B cell (primary cell): Measurements from ENCODE around the gene TLR2. TPM values are rescaled to one million over a fixed set of nuclear protein-coding genes. Genes with fewer than 3 reads are reported as not detected.
A peak's percentile ranks its signal among the peaks of the same experiment; 100 is the strongest.

ENCODE experiments used
- ATAC-seq: fragments of 200-7000 bp; cut with Tn5 transposase; one replicate; pipeline ENCODE4 v1.10.0; 2021; ENCODE audit warnings: low read depth, mild to moderate bottlenecking, moderate number of reproducible peaks, moderate library complexity
- CTCF ChIA-PET: fragments of 350-600 bp; sonication (Branson Sonifier 250); formaldehyde crosslinking; loops from one replicate; lab custom pipeline; 2021; ENCODE audit warnings: antibody characterized with exemption, inconsistent platforms; lab: Charles Lee
- POLR2A ChIA-PET: fragments of 350-600 bp; sonication (Branson Sonifier 250); formaldehyde crosslinking; loops from one replicate; lab custom pipeline; 2021; ENCODE audit warnings: antibody characterized with exemption; lab: Charles Lee
- DNase-seq: peaks from one replicate; pipeline ENCODE4 v3.0.0; 2013
- H2AFZ ChIP-seq: 2 replicates; pipeline ENCODE4 v1.6.1; 2012; ENCODE audit warnings: mild to moderate bottlenecking, low read depth, low read length; ENCODE audit not compliant: insufficient read depth, poor library complexity, severe bottlenecking
- H3K27ac ChIP-seq, 2 donors: 1 replicate in 1 of 2; 2 replicates in 1 of 2; pipeline ENCODE4 v1.5.1; 2012 to 2013; ENCODE audit warnings: low read length in 2 of 2, mild to moderate bottlenecking in 2 of 2, moderate library complexity in 1 of 2
- H3K27me3 ChIP-seq, 4 experiments: fragments of 200-600 bp in 1 of 4; sonication (generic) in 1 of 4; replicated peaks in 1 of 4; 1 replicate in 2 of 4; 2 replicates in 2 of 4; pipeline versions ENCODE4 v1.6.1 to v1.7.0; 2013 to 2016; ENCODE audit warnings: low read length in 3 of 4, mild to moderate bottlenecking in 2 of 4, mixed read lengths in 1 of 4, moderate library complexity in 1 of 4; ENCODE audit not compliant: insufficient read depth in 4 of 4, control insufficient read depth in 3 of 4; ENCODE audit errors: control extremely low read depth in 1 of 4
- H3K36me3 ChIP-seq, 2 experiments: replicated peaks in 1 of 2; 1 replicate in 1 of 2; 2 replicates in 1 of 2; pipeline versions ENCODE4 v1.6.1 to v1.7.1; 2013; ENCODE audit warnings: low read length in 1 of 2; ENCODE audit not compliant: insufficient read depth in 2 of 2, control insufficient read depth in 1 of 2; ENCODE audit errors: control extremely low read depth in 1 of 2, extremely low read depth in 1 of 2
- H3K4me1 ChIP-seq, 2 donors: fragments of 200-600 bp in 1 of 2; sonication (generic) in 1 of 2; 1 replicate in 1 of 2; 2 replicates in 1 of 2; pipeline versions ENCODE4 v1.5.1 to v1.6.1; 2013 to 2017; ENCODE audit warnings: low read length in 2 of 2; ENCODE audit not compliant: control insufficient read depth in 2 of 2, insufficient read depth in 2 of 2
- H3K4me2 ChIP-seq: replicated peaks from 2 replicates; pipeline ENCODE3; 2012; ENCODE audit warnings: mild to moderate bottlenecking, low read depth, low read length; ENCODE audit not compliant: poor library complexity, severe bottlenecking
- H3K4me3 ChIP-seq, 5 experiments: fragments of 200-600 bp in 1 of 5; sonication (generic) in 1 of 5; 1 replicate in 3 of 5; 2 replicates in 2 of 5; pipeline versions ENCODE4 v1.5.1 to v1.7.0; 2011 to 2016; ENCODE audit warnings: low read length in 4 of 5, mild to moderate bottlenecking in 4 of 5, low read depth in 2 of 5, control low read depth in 1 of 5, moderate library complexity in 1 of 5; ENCODE audit not compliant: insufficient read depth in 1 of 5; ENCODE audit errors: control extremely low read depth in 1 of 5, extremely low read depth in 1 of 5
- H3K79me2 ChIP-seq: fragments of 200-600 bp; sonication (generic); one replicate; pipeline ENCODE4 v1.6.0; 2016; ENCODE audit warnings: low read length; ENCODE audit not compliant: control insufficient read depth, insufficient read depth
- H3K9ac ChIP-seq: fragments of 200-600 bp; sonication (generic); 2 replicates; pipeline ENCODE4 v1.6.1; 2017; ENCODE audit warnings: mild to moderate bottlenecking, low read length, moderate library complexity
- H3K9me3 ChIP-seq, 3 donors: one replicate each; pipeline versions ENCODE4 v1.6.1 to v1.7.1; 2013; ENCODE audit warnings: low read length in 2 of 3; ENCODE audit not compliant: control insufficient read depth in 2 of 3, insufficient read depth in 1 of 3; ENCODE audit errors: control extremely low read depth in 1 of 3
- H4K20me1 ChIP-seq: 2 replicates; pipeline ENCODE4 v1.6.0; 2012; ENCODE audit warnings: mild to moderate bottlenecking, low read length; ENCODE audit not compliant: insufficient read depth, control insufficient read depth, poor library complexity, severe bottlenecking
- H3K27ac Mint-ChIP-seq: one replicate; pipeline ENCODE4 v1.8.0; 2021; ENCODE audit warnings: mixed read lengths
- H3K27me3 Mint-ChIP-seq: one replicate; pipeline ENCODE4 v1.8.0; 2021; ENCODE audit warnings: mixed read lengths
- H3K4me1 Mint-ChIP-seq: one replicate; pipeline ENCODE4 v1.8.0; 2021; ENCODE audit warnings: mixed read lengths
- H3K4me3 Mint-ChIP-seq: one replicate; pipeline ENCODE4 v1.8.0; 2021; ENCODE audit warnings: mixed read lengths
- H3K9me3 Mint-ChIP-seq: one replicate; pipeline ENCODE4 v1.8.0; 2022; ENCODE audit warnings: mixed read lengths; ENCODE audit not compliant: insufficient read depth
- EZH2 ChIP-seq: IDR thresholded peaks from 2 replicates; pipeline ENCODE4 v1.6.1; 2012; ENCODE audit warnings: borderline replicate concordance, low read depth, mild to moderate bottlenecking, moderate library complexity, low read length; ENCODE audit not compliant: insufficient read depth, poor library complexity, severe bottlenecking
- WGBS: methylation state at CpG from one replicate; pipeline ENCODE4 v1.1.5; 2013; ENCODE audit warnings: missing lambda C conversion rate; ENCODE audit not compliant: insufficient coverage; 5-methylcytosine and 5-hydroxymethylcytosine counted together
- intact Hi-C: fragments of 100-400 bp; cut with micrococcal nuclease; formaldehyde crosslinking; loops from one replicate; pipeline ENCODE4 v1.10.0; 2022
- polyA plus RNA-seq: library from polyadenylated mRNA; depleted of rRNA; stranded (reverse); fragments of >200 nt; gene quantifications from 2 replicates; pipeline ENCODE4 v1.2.3, GENCODE V29; 2012
- total RNA-seq, 2 donors: library from RNA; stranded (reverse); fragments of 120-200 nt in 1 of 2; gene quantifications; 1 replicate in 1 of 2; 2 replicates in 1 of 2; pipeline versions ENCODE4 v1.2.3 to v1.2.4, GENCODE V29; 2013 to 2022
- TF ChIP-seq, protein P1 (sequence below): fragments of 200-600 bp; IDR thresholded peaks from one replicate; pipeline ENCODE4 v1.8.0; 2022; ENCODE audit warnings: antibody characterized with exemption, mild to moderate bottlenecking

TLR2 gene
- total and polyA plus RNA-seq, 2 donors (not counting 1 experiment from before 2014, with no cell fraction given), result 3.3 to 5.0 TPM

DNA sequence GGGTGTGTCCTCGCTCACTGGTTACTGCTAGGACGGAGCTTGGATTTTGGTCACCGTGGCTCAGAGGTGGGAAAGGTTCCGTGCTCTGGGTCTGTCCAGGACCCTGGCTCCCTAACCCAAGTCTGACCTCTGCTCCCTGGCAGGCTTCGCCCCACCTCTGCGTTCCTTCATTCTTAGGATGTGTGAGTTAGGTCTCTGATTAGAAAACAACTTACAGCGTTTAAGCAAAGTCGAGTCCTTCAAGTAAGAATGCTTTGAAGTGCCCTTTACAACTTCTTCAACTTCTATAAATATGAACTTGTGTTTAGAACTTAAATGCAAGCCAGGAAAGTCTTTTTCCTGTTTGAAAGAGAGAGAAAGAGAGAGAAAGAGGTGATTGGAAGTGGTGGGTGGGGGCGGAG lies 891 bp downstream of the TLR2 start:
- H4K20me1 ChIP-seq, result no peaks in the 10 kb centered on the region
- peaks cover 1 to 16% (median 15%) of the 10 kb centered on the region in 3 donors for H3K9me3 ChIP-seq
- Mint-ChIP-seq H3K27me3 (peaks cover 7% of the 10 kb centered on the region), H3K27ac (peak overlapping the region; percentile 73), H3K4me3 (peak overlapping the region; percentile 89), H3K4me1 (peaks cover 15% of the 10 kb centered on the region), H3K9me3 (peaks cover 17% of the 10 kb centered on the region)
- H2AFZ ChIP-seq, result peak overlapping the region; percentile 86
- H3K4me3 ChIP-seq, result peak overlapping the region; percentile 68 to 90 (median 87)
- no peak overlapping the region for H3K27ac ChIP-seq
- peak overlapping the region; percentile 99 for H3K4me2 ChIP-seq
- H3K9ac ChIP-seq, result peak overlapping the region; percentile 96
- ChIA-PET POLR2A (no interaction called here), CTCF (interaction anchor here (1.0 kb wide), 1 partner anchor 746 kb away, joined by 3 read pairs; no protein-coding TSS in a partner anchor)
- no peaks in the 10 kb centered on the region for H3K79me2 ChIP-seq
- ATAC-seq, result no peak
- H3K27me3 ChIP-seq, result peaks cover 0 to 14% (median 6%) of the 10 kb centered on the region in 4 experiments
- peaks cover 12 to 17% of the 10 kb centered on the region in 2 donors for H3K4me1 ChIP-seq
- 3% methylated on average over 5 of the region's 9 CpGs for WGBS
- TF ChIP-seq EZH2, result no peak
- TF ChIP-seq, protein P1, sequence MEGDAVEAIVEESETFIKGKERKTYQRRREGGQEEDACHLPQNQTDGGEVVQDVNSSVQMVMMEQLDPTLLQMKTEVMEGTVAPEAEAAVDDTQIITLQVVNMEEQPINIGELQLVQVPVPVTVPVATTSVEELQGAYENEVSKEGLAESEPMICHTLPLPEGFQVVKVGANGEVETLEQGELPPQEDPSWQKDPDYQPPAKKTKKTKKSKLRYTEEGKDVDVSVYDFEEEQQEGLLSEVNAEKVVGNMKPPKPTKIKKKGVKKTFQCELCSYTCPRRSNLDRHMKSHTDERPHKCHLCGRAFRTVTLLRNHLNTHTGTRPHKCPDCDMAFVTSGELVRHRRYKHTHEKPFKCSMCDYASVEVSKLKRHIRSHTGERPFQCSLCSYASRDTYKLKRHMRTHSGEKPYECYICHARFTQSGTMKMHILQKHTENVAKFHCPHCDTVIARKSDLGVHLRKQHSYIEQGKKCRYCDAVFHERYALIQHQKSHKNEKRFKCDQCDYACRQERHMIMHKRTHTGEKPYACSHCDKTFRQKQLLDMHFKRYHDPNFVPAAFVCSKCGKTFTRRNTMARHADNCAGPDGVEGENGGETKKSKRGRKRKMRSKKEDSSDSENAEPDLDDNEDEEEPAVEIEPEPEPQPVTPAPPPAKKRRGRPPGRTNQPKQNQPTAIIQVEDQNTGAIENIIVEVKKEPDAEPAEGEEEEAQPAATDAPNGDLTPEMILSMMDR, result no peak
- peaks cover 4% of the 10 kb centered on the region in 2 experiments for H3K36me3 ChIP-seq
- no peak for DNase-seq
- intact Hi-C loops, result no loop called here

DNA sequence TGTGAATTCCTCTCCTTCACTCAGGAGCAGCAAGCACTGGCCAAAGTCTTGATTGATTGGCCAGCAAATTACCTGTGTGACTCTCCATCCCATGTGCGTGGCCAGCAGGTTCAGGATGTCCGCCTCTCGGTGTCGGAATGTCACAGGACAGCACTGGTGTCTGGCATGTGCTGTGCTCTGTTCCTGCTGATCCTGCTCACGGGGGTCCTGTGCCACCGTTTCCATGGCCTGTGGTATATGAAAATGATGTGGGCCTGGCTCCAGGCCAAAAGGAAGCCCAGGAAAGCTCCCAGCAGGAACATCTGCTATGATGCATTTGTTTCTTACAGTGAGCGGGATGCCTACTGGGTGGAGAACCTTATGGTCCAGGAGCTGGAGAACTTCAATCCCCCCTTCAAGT lies 20.4 kb downstream of the TLR2 start:
- TF ChIP-seq, protein P1, result no peak
- TF ChIP-seq EZH2, result no peak
- Histone ChIP-seq H2AFZ (no peak overlapping the region), H4K20me1 (no peaks in the 10 kb centered on the region), H3K27me3 (no peaks in the 10 kb centered on the region), H3K9me3 (no peaks in the 10 kb centered on the region), H3K36me3 (no peaks in the 10 kb centered on the region), H3K4me1 (peaks cover 8 to 14% of the 10 kb centered on the region in 2 donors), H3K4me2 (no peak overlapping the region), H3K4me3 (no peak overlapping the region), H3K9ac (no peak overlapping the region), H3K79me2 (no peaks in the 10 kb centered on the region), H3K27ac (no peak overlapping the region)
- Mint-ChIP-seq H3K27me3 (no peaks in the 10 kb centered on the region), H3K4me3 (no peak overlapping the region), H3K9me3 (no peaks in the 10 kb centered on the region), H3K4me1 (peaks cover 12% of the 10 kb centered on the region), H3K27ac (no peak overlapping the region)
- no peak for ATAC-seq
- CTCF ChIA-PET, result interaction anchor here (1.3 kb wide), 1 partner anchor 40 kb away, joined by 3 read pairs; no protein-coding TSS in a partner anchor
- 88% methylated on average over 6 of the region's 7 CpGs for WGBS
- intact Hi-C loops, result no loop called here
- POLR2A ChIA-PET, result no interaction called here
- DNase-seq, result no peak
